Natural killer cell (primary cell): ENCODE measurements around the gene ATP2A2. TPM values are rescaled to one million over a fixed set of nuclear protein-coding genes. Genes with fewer than 3 reads are reported as not detected.
"Not testable (repeated sequence)": the region's sequence is repeated elsewhere in the genome, so short reads cannot be mapped to it uniquely, and the experiment has no call there.

Experiments
- ATAC-seq, 3 donors: fragments of 150-1000 bp in 2 of 3; fragments of 200-7000 bp in 1 of 3; cut with Tn5 transposase; 1 replicate in 1 of 3; 2 replicates in 2 of 3; pipeline ENCODE4 v1.10.0; 2021; ENCODE audit warnings: mild to moderate bottlenecking in 2 of 3, moderate library complexity in 2 of 3
- DNase-seq, 2 donors: peaks; one replicate each; pipeline versions ENCODE4 v3.0.0 to v3.0.0-alpha.2; 2013 to 2021; ENCODE audit warnings: mixed read lengths in 1 of 2
- H3K27ac ChIP-seq: one replicate; pipeline ENCODE4 v1.5.1; 2013; ENCODE audit warnings: mild to moderate bottlenecking, low read length
- H3K27me3 ChIP-seq: one replicate; pipeline ENCODE4 v1.6.1; 2013; ENCODE audit warnings: low read length; ENCODE audit not compliant: control insufficient read depth, insufficient read depth
- H3K36me3 ChIP-seq: one replicate; pipeline ENCODE4 v1.6.1; 2013; ENCODE audit warnings: low read length; ENCODE audit not compliant: control insufficient read depth, insufficient read depth
- H3K4me1 ChIP-seq: one replicate; pipeline ENCODE4 v1.6.1; 2013; ENCODE audit warnings: low read length; ENCODE audit not compliant: control insufficient read depth, insufficient read depth
- H3K4me3 ChIP-seq: one replicate; pipeline ENCODE4 v1.5.1; 2013; ENCODE audit warnings: low read length
- H3K9me3 ChIP-seq: one replicate; pipeline ENCODE4 v1.6.1; 2013; ENCODE audit warnings: low read length; ENCODE audit not compliant: control insufficient read depth, insufficient read depth
- H3K27ac Mint-ChIP-seq, 2 donors: one replicate each; pipeline ENCODE4 v1.8.0; 2022; ENCODE audit warnings: mild to moderate bottlenecking in 2 of 2, mixed read lengths in 2 of 2, moderate library complexity in 1 of 2
- H3K27me3 Mint-ChIP-seq, 2 donors: one replicate each; pipeline ENCODE4 v1.8.0; 2022; ENCODE audit warnings: low read depth in 2 of 2, mixed read lengths in 2 of 2
- H3K36me3 Mint-ChIP-seq: one replicate; pipeline ENCODE4 v1.8.0; 2022; ENCODE audit warnings: mixed read lengths
- H3K4me1 Mint-ChIP-seq, 2 donors: one replicate each; pipeline ENCODE4 v1.8.0; 2022; ENCODE audit warnings: mixed read lengths in 2 of 2
- H3K4me3 Mint-ChIP-seq: one replicate; pipeline ENCODE4 v1.8.0; 2022; ENCODE audit warnings: mild to moderate bottlenecking, moderate library complexity, mixed read lengths
- H3K9me3 Mint-ChIP-seq, 2 donors: one replicate each; pipeline ENCODE4 v1.8.0; 2022; ENCODE audit warnings: mixed read lengths in 2 of 2
- WGBS: methylation state at CpG from one replicate; pipeline ENCODE4 v1.1.7; 2013; ENCODE audit warnings: missing lambda C conversion rate; ENCODE audit not compliant: insufficient coverage; 5-methylcytosine and 5-hydroxymethylcytosine counted together
- intact Hi-C: fragments of 100-400 bp; cut with micrococcal nuclease; formaldehyde crosslinking; loops from one replicate; pipeline ENCODE4 v1.14.2; 2022
- total RNA-seq, 4 donors: library from RNA; stranded (reverse); fragments of 120-200 nt in 1 of 4; gene quantifications; one replicate each; pipeline versions ENCODE4 v1.2.3 to v1.2.4, GENCODE V29; 2013 to 2022
- TF ChIP-seq, protein P1 (sequence below): fragments of 200-600 bp; IDR thresholded peaks from one replicate; pipeline ENCODE4 v1.8.0; 2022; ENCODE audit warnings: antibody characterized with exemption

ATP2A2 gene
- total RNA-seq, 3 donors from 2014 or later (not counting 1 experiment from before 2014, with no cell fraction given), result 118 to 140 (median 123) TPM

DNA sequence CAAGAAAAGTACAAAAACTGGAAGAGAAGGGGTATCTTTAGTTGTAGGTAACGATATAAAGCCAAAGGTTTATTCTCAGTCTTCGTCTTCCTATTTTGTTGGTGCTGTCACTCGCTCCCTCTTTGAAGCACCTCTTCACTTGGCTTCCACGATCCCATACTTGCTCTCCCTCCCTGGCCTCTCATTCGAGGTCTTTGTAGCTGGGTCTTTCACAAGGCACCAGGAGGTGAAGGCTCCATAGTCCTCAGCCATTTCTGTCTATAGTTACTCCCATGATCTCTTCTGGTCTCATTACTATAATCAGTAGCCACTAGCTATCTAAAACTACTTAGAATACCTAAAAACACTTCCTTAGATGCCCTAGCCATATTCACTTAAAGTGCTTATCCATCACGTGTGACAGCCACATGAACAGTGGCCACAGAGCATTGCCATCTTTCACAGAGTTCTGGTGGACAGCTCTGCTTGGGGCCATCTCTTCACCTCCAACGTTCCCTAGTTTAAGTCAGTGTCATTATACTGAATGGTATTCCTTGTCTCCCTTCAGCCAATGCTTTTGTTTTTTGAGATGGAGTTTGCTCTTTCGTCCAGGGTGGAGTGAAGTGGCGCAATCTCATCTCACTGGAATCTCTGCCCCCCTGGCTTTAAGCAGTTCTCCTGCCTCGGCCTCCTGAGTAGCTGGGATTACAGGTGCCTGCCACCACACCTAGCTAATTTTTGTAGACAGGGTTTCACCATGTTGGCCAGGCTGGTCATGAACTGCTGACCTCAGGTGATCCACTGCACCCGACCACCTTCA lies 57.1 kb downstream of the ATP2A2 start:
- Mint-ChIP-seq H3K27ac (peak overlapping the region; percentile 3 to 24), H3K36me3 (peaks cover 37% of the 10 kb centered on the region), H3K9me3 (no peaks in the 10 kb centered on the region), H3K27me3 (no peaks in the 10 kb centered on the region), H3K4me3 (no peak overlapping the region), H3K4me1 (no peaks in the 10 kb centered on the region)
- Histone ChIP-seq H3K4me1 (no peaks in the 10 kb centered on the region), H3K4me3 (no peak overlapping the region), H3K27ac (no peak overlapping the region), H3K9me3 (no peaks in the 10 kb centered on the region), H3K27me3 (no peaks in the 10 kb centered on the region), H3K36me3 (peaks cover 90% of the 10 kb centered on the region)
- DNase-seq (no peak), ATAC-seq (no peak)
- TF ChIP-seq, protein P1, sequence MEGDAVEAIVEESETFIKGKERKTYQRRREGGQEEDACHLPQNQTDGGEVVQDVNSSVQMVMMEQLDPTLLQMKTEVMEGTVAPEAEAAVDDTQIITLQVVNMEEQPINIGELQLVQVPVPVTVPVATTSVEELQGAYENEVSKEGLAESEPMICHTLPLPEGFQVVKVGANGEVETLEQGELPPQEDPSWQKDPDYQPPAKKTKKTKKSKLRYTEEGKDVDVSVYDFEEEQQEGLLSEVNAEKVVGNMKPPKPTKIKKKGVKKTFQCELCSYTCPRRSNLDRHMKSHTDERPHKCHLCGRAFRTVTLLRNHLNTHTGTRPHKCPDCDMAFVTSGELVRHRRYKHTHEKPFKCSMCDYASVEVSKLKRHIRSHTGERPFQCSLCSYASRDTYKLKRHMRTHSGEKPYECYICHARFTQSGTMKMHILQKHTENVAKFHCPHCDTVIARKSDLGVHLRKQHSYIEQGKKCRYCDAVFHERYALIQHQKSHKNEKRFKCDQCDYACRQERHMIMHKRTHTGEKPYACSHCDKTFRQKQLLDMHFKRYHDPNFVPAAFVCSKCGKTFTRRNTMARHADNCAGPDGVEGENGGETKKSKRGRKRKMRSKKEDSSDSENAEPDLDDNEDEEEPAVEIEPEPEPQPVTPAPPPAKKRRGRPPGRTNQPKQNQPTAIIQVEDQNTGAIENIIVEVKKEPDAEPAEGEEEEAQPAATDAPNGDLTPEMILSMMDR, result no peak
- intact Hi-C loops, result no loop called here
- WGBS, result 96% methylated on average over 11 of the region's 11 CpGs

DNA sequence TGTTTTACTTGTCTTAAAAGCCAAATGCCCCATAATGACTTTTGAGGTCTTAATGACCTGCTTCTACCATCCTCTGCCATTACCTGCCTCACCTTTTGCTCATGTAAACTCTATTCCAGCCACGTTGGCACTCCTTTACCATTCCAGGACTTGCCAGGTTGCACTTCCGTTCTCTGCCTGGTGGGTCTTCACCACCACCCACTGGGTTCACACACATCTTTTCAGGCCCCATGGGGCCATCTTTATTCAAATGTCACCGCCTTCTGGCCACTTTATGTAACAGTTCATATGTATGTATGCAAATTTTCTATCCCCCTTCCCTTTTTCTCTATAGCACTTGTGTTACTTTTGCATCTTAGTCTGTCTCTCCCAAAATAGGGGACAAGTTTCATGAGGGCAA lies 57.7 kb downstream of the ATP2A2 start:
- DNase-seq (peak in 1 of 2 donors; percentile 18), ATAC-seq (no peak)
- H3K4me1 ChIP-seq, result no peaks in the 10 kb centered on the region
- H3K9me3 ChIP-seq, result no peaks in the 10 kb centered on the region
- Mint-ChIP-seq H3K27me3 (no peaks in the 10 kb centered on the region), H3K36me3 (peaks cover 39% of the 10 kb centered on the region), H3K4me3 (no peak overlapping the region), H3K9me3 (no peaks in the 10 kb centered on the region), H3K27ac (peak overlapping the region; percentile 3), H3K4me1 (no peaks in the 10 kb centered on the region)
- intact Hi-C loops, result no loop called here
- TF ChIP-seq, protein P1, result no peak
- H3K4me3 ChIP-seq, result no peak overlapping the region
- no peak overlapping the region for H3K27ac ChIP-seq
- peaks cover 90% of the 10 kb centered on the region for H3K36me3 ChIP-seq
- WGBS, result 82% methylated on average over 2 of the region's 3 CpGs
- H3K27me3 ChIP-seq, result no peaks in the 10 kb centered on the region

DNA sequence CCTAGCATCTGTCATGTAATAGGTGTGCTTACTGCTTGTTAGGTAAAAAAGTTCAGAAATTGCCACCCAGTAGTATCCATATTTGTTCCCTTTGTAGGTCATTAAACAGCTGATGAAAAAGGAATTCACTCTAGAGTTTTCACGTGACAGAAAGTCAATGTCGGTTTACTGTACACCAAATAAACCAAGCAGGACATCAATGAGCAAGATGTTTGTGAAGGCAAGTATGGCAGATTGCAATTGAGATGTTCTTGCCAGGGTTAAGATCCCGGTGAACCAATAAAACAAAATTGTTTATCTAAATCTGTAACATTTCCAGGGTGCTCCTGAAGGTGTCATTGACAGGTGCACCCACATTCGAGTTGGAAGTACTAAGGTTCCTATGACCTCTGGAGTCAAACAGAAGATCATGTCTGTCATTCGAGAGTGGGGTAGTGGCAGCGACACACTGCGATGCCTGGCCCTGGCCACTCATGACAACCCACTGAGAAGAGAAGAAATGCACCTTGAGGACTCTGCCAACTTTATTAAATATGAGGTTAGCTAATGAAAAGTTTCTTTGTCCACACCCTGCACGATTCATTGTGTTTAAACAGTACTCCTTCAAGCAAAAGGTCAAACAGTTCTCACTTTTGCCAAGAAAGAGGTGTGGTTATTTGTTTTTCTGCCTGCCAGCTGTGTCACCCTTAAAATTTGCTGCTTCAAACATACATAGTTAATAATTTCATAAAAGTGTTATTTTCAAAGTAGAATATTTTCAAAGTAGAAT lies 58.3 kb downstream of the ATP2A2 start:
- Mint-ChIP-seq H3K4me3 (no peak overlapping the region), H3K36me3 (peaks cover 39% of the 10 kb centered on the region), H3K27me3 (no peaks in the 10 kb centered on the region), H3K27ac (peak overlapping the region; percentile 3), H3K9me3 (no peaks in the 10 kb centered on the region), H3K4me1 (no peaks in the 10 kb centered on the region)
- H3K36me3 ChIP-seq, result peaks cover 90% of the 10 kb centered on the region
- no peaks in the 10 kb centered on the region for H3K9me3 ChIP-seq
- WGBS, result 94% methylated on average over 8 of the region's 8 CpGs
- H3K27me3 ChIP-seq, result no peaks in the 10 kb centered on the region
- no peak for DNase-seq
- intact Hi-C loops, result no loop called here
- ATAC-seq, result no peak
- H3K27ac ChIP-seq, result no peak overlapping the region
- H3K4me3 ChIP-seq, result no peak overlapping the region
- TF ChIP-seq, protein P1, result no peak
- no peaks in the 10 kb centered on the region for H3K4me1 ChIP-seq

DNA sequence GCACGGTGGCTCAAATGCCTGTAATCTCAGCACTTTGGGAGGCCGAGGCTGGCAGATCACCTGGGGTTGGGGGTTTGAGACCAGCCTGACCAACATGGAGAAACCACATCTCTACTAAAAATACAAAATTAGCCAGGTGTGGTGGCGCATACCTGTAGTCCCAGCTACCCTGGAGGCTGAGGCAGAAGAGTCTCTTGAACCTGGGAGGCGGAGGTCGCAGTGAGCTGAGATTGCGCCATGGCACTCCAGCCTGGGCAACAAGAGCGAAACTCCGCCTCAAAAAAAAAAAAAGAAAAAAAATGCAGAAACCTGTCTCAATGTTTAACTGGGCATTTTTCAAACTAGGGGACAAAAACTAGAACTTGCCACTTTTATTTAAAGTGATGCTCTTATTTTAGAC lies 59.2 kb downstream of the ATP2A2 start:
- H3K9me3 ChIP-seq, intact Hi-C loops, ATAC-seq, H3K4me3 Mint-ChIP-seq, H3K27ac Mint-ChIP-seq, H3K27me3 Mint-ChIP-seq, H3K27ac ChIP-seq, H3K9me3 Mint-ChIP-seq, H3K27me3 ChIP-seq, H3K4me1 Mint-ChIP-seq, DNase-seq, H3K4me3 ChIP-seq, H3K4me1 ChIP-seq: not testable (repeated sequence)
- WGBS, result 96% methylated on average over 7 of the region's 8 CpGs
- peaks cover 40% of the 10 kb centered on the region for H3K36me3 Mint-ChIP-seq
- H3K36me3 ChIP-seq, result peaks cover 93% of the 10 kb centered on the region
